Caco-2 (cell line): ENCODE results near the gene CDH16. TPM values are rescaled to one million over a fixed set of nuclear protein-coding genes. Genes with fewer than 3 reads are reported as not detected.

ENCODE experiments used
- BruUV-seq: library from RNA; stranded (reverse); fragments of 400-500 nt; replicated peaks from 2 replicates; lab custom pipeline; 2021; lab: Mats Ljungman, UMichigan
- CTCF ChIA-PET: fragments of 300-600 bp; sonication (Branson Sonifier 250); formaldehyde crosslinking; loops from one replicate; lab custom pipeline; 2022; ENCODE audit warnings: antibody characterized with exemption; lab: Charles Lee
- POLR2A ChIA-PET: fragments of 300-600 bp; sonication (Branson Sonifier 250); formaldehyde crosslinking; loops from one replicate; lab custom pipeline; 2022; ENCODE audit warnings: antibody characterized with exemption; lab: Charles Lee
- DNase-seq, 2 experiments: peaks; one replicate each; pipeline versions ENCODE4 v3.0.0 to v3.0.0-alpha.2; 2020 to 2022
- H3K27me3 ChIP-seq: replicated peaks from 2 replicates; pipeline ENCODE4 v1.6.0; 2011; ENCODE audit warnings: low read length; ENCODE audit not compliant: control insufficient read depth, insufficient read depth
- H3K36me3 ChIP-seq: 2 replicates; pipeline ENCODE4 v1.5.1; 2011; ENCODE audit warnings: low read length; ENCODE audit not compliant: control insufficient read depth, insufficient read depth
- H3K4me1 ChIP-seq: fragments of 250-450 bp; sonication (Bioruptor Pico); 2 replicates; pipeline ENCODE4 v1.5.1; 2020; ENCODE audit warnings: mild to moderate bottlenecking
- H3K4me3 ChIP-seq: 2 replicates; pipeline ENCODE4 v1.5.1; 2011; ENCODE audit warnings: low read depth, mild to moderate bottlenecking, control low read depth, low read length
- H3K9me3 ChIP-seq: fragments of 250-450 bp; sonication (Bioruptor Pico); 2 replicates; pipeline ENCODE4 v1.5.1; 2020; ENCODE audit warnings: mild to moderate bottlenecking, moderate library complexity
- H3K27ac Mint-ChIP-seq: one replicate; pipeline ENCODE4 v1.8.0; 2022; ENCODE audit warnings: mixed read lengths; ENCODE audit not compliant: unreplicated experiment
- H3K27me3 Mint-ChIP-seq: one replicate; pipeline ENCODE4 v1.8.0; 2022; ENCODE audit warnings: mixed read lengths; ENCODE audit not compliant: insufficient read depth, unreplicated experiment
- H3K36me3 Mint-ChIP-seq: one replicate; pipeline ENCODE4 v1.8.0; 2022; ENCODE audit warnings: mild to moderate bottlenecking, mixed read lengths; ENCODE audit not compliant: insufficient read depth, unreplicated experiment
- H3K4me1 Mint-ChIP-seq: one replicate; pipeline ENCODE4 v1.8.0; 2022; ENCODE audit warnings: low read depth, mixed read lengths; ENCODE audit not compliant: unreplicated experiment
- H3K4me3 Mint-ChIP-seq: one replicate; pipeline ENCODE4 v1.8.0; 2022; ENCODE audit warnings: mild to moderate bottlenecking, moderate library complexity, mixed read lengths; ENCODE audit not compliant: unreplicated experiment
- H3K9me3 Mint-ChIP-seq: one replicate; pipeline ENCODE4 v1.8.0; 2022; ENCODE audit warnings: mixed read lengths; ENCODE audit not compliant: unreplicated experiment
- CTCF ChIP-seq, 2 experiments: fragments of 200-600 bp in 1 of 2; IDR thresholded peaks; 1 replicate in 1 of 2; 2 replicates in 1 of 2; pipeline versions ENCODE4 v1.5.1 to v1.8.0; 2011 to 2022; ENCODE audit warnings: antibody characterized with exemption in 1 of 2, control low read depth in 1 of 2, inconsistent platforms in 1 of 2, low read depth in 1 of 2, low read length in 1 of 2, mild to moderate bottlenecking in 1 of 2, moderate library complexity in 1 of 2; ENCODE audit not compliant: insufficient read depth in 1 of 2, severe bottlenecking in 1 of 2, unreplicated experiment in 1 of 2
- intact Hi-C: fragments of 100-400 bp; cut with micrococcal nuclease; formaldehyde crosslinking; loops from one replicate; pipeline ENCODE4 v1.10.0; 2022; ENCODE audit not compliant: unreplicated experiment
- total RNA-seq: library from RNA; stranded (reverse); gene quantifications from 2 replicates; pipeline ENCODE4 v1.2.3, GENCODE V29; 2022

Gene CDH16
- total RNA-seq, 1 experiment from 2014 or later: 0.48 TPM

GRCh38 chr16:66881014-66881417 is 37.7 kb downstream of the CDH16 start:
- Mint-ChIP-seq H3K27me3 (no peaks in the 10 kb centered on the region), H3K4me3 (peak overlapping the region; percentile 89), H3K36me3 (peaks cover 27% of the 10 kb centered on the region), H3K27ac (no peak overlapping the region), H3K4me1 (peaks cover 22% of the 10 kb centered on the region), H3K9me3 (no peaks in the 10 kb centered on the region)
- no peak for DNase-seq
- no peaks in the 10 kb centered on the region for H3K9me3 ChIP-seq
- H3K27me3 ChIP-seq: no peaks in the 10 kb centered on the region
- POLR2A ChIA-PET: interaction anchor here (0.6 to 1.9 kb wide), 6 partner anchors 10 to 799 kb away, joined by 3 to 16 read pairs (median 4); partner anchors contain the start of gene NAE1
- CTCF ChIA-PET: interaction anchor here (0.7 to 3.8 kb wide), 14 partner anchors 8 to 366 kb away, joined by 3 to 45 read pairs (median 4); partner anchors contain the start of genes FHOD1 and NAE1
- TF ChIP-seq CTCF (IDR thresholded peaks at IDR 0.05; ENCODE audit: insufficient read depth in 1 of 2, low read depth in 1 of 2, low read length in 1 of 2, severe bottlenecking in 1 of 2, unreplicated experiment in 1 of 2): no peak
- BruUV-seq: no TSS peak
- H3K36me3 ChIP-seq: peaks cover 5% of the 10 kb centered on the region
- H3K4me1 ChIP-seq: peaks cover 27% of the 10 kb centered on the region
- H3K4me3 ChIP-seq: peak overlapping the region; percentile 95
- intact Hi-C loops: no loop called here

GRCh38 chr16:66880288-66881013 is 38.2 kb downstream of the CDH16 start, which contains the start of gene PDP2:
PDP2 (plus strand) TSS chr16:66880515; CDS start chr16:66884285, 3,770 bp downstream.
- no peaks in the 10 kb centered on the region for H3K27me3 Mint-ChIP-seq
- CTCF ChIA-PET: interaction anchor here (0.7 to 3.8 kb wide), 13 partner anchors 7 to 367 kb away, joined by 3 to 45 read pairs (median 4); partner anchors contain the start of genes FHOD1 and NAE1
- no peaks in the 10 kb centered on the region for H3K9me3 ChIP-seq
- POLR2A ChIA-PET: interaction anchor here (0.6 to 1.9 kb wide), 7 partner anchors 10 to 800 kb away, joined by 3 to 16 read pairs (median 4); partner anchors contain the start of gene NAE1
- H3K36me3 ChIP-seq: peaks cover 5% of the 10 kb centered on the region
- H3K4me1 Mint-ChIP-seq: peaks cover 16% of the 10 kb centered on the region
- DNase-seq: peak; percentile 99
- peaks cover 22% of the 10 kb centered on the region for H3K36me3 Mint-ChIP-seq
- peaks cover 23% of the 10 kb centered on the region for H3K4me1 ChIP-seq
- TF ChIP-seq CTCF (IDR thresholded peaks at IDR 0.05; ENCODE audit: insufficient read depth in 1 of 2, low read depth in 1 of 2, low read length in 1 of 2, severe bottlenecking in 1 of 2, unreplicated experiment in 1 of 2): no peak
- intact Hi-C loops: no loop called here
- TSS peak; percentile 37 for BruUV-seq
- H3K27me3 ChIP-seq: no peaks in the 10 kb centered on the region
- H3K4me3 ChIP-seq: peak within 1 kb of the TSS; percentile 95
- peak within 1 kb of the TSS; percentile 89 for H3K4me3 Mint-ChIP-seq
- no peaks in the 10 kb centered on the region for H3K9me3 Mint-ChIP-seq
- peak within 1 kb of the TSS; percentile 81 for H3K27ac Mint-ChIP-seq

- H3K9me3 Mint-ChIP-seq: no peaks in the 10 kb centered on the region
- H3K4me3 ChIP-seq: no peak overlapping the region
- no peaks in the 10 kb centered on the region; the same call in 1 of the 2 replicates for H3K27me3 ChIP-seq
- peaks cover 16% of the 10 kb centered on the region for H3K4me1 ChIP-seq
- H3K27me3 Mint-ChIP-seq: no peaks in the 10 kb centered on the region
- H3K9me3 ChIP-seq: no peaks in the 10 kb centered on the region
- TF ChIP-seq CTCF (IDR thresholded peaks at IDR 0.05; ENCODE audit: insufficient read depth in 1 of 2, low read depth in 1 of 2, low read length in 1 of 2, severe bottlenecking in 1 of 2, unreplicated experiment in 1 of 2): no peak
- no peak overlapping the region for H3K27ac Mint-ChIP-seq
- CTCF ChIA-PET: no interaction called here
- H3K4me3 Mint-ChIP-seq: no peak overlapping the region
- no TSS peak for BruUV-seq
- intact Hi-C loops: loop anchor here (10.0 kb wide), 1 partner anchor 153 kb away; no protein-coding TSS in a partner anchor
- H3K36me3 Mint-ChIP-seq: peaks cover 11% of the 10 kb centered on the region
- POLR2A ChIA-PET: no interaction called here
- peaks cover 20% of the 10 kb centered on the region for H3K4me1 Mint-ChIP-seq
- no peak for DNase-seq
- H3K36me3 ChIP-seq: no peaks in the 10 kb centered on the region
Observed at GRCh38 chr16:66878067-66878466, 40.6 kb downstream of the CDH16 start.
